K562 treated with DMSO at 1 percent for 12 hours (cell line): ENCODE data around the gene OR6C1. TPM values are rescaled to one million over a fixed set of nuclear protein-coding genes. Genes with fewer than 3 reads are reported as not detected.

Source experiments
- total RNA-seq: library from RNA; unstranded; fragments of 300-600 nt; gene quantifications from 2 replicates; pipeline ENCODE4 v1.2.3, GENCODE V29; 2022; ENCODE audit not compliant: insufficient read depth

Gene OR6C1
- total RNA-seq, result not detected in 2 replicates

DNA sequence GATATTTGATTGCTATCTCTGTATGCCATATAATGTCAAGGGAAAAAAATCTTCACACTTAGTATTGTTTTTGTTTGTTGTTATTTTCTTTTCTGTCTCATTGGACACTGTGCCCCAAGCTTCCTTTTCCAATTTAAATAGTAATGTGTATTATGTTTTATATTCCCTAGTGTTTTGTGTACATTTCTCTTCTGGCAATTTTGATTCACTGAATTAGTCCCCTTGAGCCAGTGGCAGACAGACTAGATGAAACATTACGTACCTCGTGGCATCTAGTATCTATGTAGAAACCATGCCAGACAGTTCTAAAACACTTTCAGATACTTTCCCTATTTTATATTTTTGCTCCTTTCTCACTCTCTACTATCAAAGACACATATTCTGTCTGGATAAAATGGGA is at the start of gene OR6C1:
OR6C1 (plus strand) TSS at position 301 of the 400 bp plus-strand sequence. CDS start 6,257 bp downstream, outside the sequence.

DNA sequence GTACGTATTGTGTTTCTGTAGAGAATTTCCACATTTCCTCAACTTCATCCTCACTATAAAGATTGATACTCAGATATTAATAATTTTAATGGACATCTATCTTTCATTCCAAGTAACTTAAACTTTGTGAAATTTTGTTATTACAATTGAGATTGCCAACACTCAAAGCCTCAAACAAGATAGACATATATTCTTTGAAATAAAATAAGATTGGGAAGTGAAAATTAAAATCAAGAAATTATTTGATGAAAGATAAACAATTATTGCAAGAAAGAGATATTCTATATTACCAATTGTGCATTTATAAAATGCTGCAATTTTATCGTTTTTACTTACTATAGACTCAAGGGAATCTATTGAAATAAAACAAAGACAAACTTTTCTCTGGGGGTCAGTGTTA is 17.7 kb upstream of the OR6C1 start, which contains the start of gene OR6C6:
OR6C6 (minus strand) TSS at position 101 of the 400 bp plus-strand sequence. CDS start 1,337 bp downstream, outside the sequence.

DNA sequence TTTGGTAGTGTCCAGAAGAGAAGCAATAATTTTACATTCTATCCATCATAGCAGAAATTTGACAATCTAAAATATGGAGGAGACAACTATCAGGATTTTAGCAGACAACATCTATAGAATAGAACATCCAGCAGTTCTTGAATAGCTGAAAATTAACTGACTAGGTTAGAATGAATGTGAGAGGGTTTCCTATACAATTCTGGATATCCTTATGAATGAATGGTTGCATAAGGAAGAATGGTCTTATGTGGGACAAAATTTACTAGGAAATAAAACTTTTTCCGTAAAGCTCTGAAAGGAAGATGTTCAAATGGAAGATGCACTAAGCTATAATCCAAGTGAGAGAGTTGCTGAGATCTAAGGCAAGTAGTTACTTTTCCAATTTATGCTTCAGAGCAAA is 16.3 kb downstream of the OR6C1 start, which contains the start of gene OR6C3:
OR6C3 (plus strand) TSS at position 301 of the 400 bp plus-strand sequence. CDS start 955 bp downstream, outside the sequence.

DNA sequence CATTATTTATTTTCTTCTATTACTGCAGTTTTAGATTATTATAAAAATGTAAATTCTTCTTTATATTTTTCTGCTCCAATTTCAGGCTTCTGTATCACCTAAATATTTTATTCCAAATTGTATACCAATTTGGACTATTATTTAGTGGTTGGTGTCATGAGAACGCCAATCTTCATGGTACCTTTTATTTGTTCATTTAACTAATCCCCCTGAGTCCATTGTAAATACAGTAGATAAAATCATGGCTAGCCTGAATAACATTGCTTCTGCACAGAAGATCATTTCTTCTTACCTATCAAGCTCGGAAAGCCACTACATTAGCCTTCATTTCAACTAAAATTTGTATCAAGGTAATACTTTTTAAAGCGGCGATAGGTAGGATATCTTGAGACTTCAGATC is 48.5 kb downstream of the OR6C1 start, which contains the start of gene OR6C75:
OR6C75 (plus strand) TSS at position 301 of the 400 bp plus-strand sequence. CDS start 2,136 bp downstream, outside the sequence.

Other genes starting within 250 kb of the OR6C1 start
- not detected in 2 replicates for gene OR9K2, start 187.9 kb upstream of the OR6C1 start, total RNA-seq
- gene OR10A7, start 93.3 kb upstream of the OR6C1 start, total RNA-seq, result not detected in 2 replicates
- gene OR6C74, start 69.7 kb upstream of the OR6C1 start, total RNA-seq, result not detected in 2 replicates
- not detected in 2 replicates for gene OR6C6, start 17.8 kb upstream of the OR6C1 start, total RNA-seq
- gene OR6C3, start 16.4 kb downstream of the OR6C1 start, total RNA-seq, result not detected in 2 replicates
- gene OR6C75, start 48.6 kb downstream of the OR6C1 start, total RNA-seq, result not detected in 2 replicates
- not detected in 2 replicates for gene OR6C65, start 86.2 kb downstream of the OR6C1 start, total RNA-seq
- gene OR6C76, start 111.9 kb downstream of the OR6C1 start, total RNA-seq, result not detected in 2 replicates
- not detected in 2 replicates for gene OR6C2, start 129.7 kb downstream of the OR6C1 start, total RNA-seq
- not detected in 2 replicates for gene OR6C70, start 155.8 kb downstream of the OR6C1 start, total RNA-seq
- not detected in 2 replicates for gene OR6C68, start 178.0 kb downstream of the OR6C1 start, total RNA-seq
- not detected in 2 replicates for gene OR6C4, start 235.3 kb downstream of the OR6C1 start, total RNA-seq